ENCODE data around the gene TOX3. TPM values are rescaled to one million over a fixed set of nuclear protein-coding genes. Genes with fewer than 3 reads are reported as not detected.

Gene TOX3
- total RNA-seq, 2 donors from 2014 or later, result 50.5 to 53.0 TPM

GRCh38 chr16:52440248-52440647 is 106.7 kb downstream of the TOX3 start:
- TF ChIP-seq, protein P1, sequence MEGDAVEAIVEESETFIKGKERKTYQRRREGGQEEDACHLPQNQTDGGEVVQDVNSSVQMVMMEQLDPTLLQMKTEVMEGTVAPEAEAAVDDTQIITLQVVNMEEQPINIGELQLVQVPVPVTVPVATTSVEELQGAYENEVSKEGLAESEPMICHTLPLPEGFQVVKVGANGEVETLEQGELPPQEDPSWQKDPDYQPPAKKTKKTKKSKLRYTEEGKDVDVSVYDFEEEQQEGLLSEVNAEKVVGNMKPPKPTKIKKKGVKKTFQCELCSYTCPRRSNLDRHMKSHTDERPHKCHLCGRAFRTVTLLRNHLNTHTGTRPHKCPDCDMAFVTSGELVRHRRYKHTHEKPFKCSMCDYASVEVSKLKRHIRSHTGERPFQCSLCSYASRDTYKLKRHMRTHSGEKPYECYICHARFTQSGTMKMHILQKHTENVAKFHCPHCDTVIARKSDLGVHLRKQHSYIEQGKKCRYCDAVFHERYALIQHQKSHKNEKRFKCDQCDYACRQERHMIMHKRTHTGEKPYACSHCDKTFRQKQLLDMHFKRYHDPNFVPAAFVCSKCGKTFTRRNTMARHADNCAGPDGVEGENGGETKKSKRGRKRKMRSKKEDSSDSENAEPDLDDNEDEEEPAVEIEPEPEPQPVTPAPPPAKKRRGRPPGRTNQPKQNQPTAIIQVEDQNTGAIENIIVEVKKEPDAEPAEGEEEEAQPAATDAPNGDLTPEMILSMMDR (IDR thresholded peaks at IDR 0.05), result no peak
- no peaks in the 10 kb centered on the region for H3K36me3 ChIP-seq
- intact Hi-C loops (cut with DNase I), result no loop called here

DNA sequence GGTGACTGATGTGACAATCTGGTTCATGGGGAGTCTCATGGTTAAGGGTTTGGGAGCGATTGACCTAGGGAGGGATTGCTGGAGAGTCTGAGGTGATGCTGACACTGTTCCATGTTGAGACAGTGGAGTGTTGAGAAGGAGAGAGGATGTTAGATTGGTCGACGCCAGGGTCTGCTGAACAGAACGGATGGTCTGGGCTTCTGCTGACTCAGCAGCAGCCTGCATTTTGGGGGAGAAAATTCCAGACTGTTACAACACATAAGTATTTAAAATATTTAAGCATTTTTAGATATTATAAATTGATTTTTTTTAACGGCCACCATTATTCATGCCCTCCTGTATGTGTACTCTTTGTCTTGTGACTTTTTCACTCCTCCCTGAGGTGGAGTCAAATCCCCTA is 107.2 kb downstream of the TOX3 start:
- intact Hi-C loops (cut with DNase I), result no loop called here
- no peaks in the 10 kb centered on the region for H3K9me3 ChIP-seq

More at GRCh38 chr16:52440248-52440647, 106.7 kb downstream of the TOX3 start:
- Histone ChIP-seq H3K27ac (no peak overlapping the region), H3K9me3 (no peaks in the 10 kb centered on the region), H3K9ac (ENCODE audit: low read depth in 2 of 2, low read length in 2 of 2) (no peak overlapping the region), H3K4me1 (no peaks in the 10 kb centered on the region), H3K4me3 (no peak overlapping the region), H3K27me3 (no peaks in the 10 kb centered on the region)
- DNase-seq, result no peak

DNA sequence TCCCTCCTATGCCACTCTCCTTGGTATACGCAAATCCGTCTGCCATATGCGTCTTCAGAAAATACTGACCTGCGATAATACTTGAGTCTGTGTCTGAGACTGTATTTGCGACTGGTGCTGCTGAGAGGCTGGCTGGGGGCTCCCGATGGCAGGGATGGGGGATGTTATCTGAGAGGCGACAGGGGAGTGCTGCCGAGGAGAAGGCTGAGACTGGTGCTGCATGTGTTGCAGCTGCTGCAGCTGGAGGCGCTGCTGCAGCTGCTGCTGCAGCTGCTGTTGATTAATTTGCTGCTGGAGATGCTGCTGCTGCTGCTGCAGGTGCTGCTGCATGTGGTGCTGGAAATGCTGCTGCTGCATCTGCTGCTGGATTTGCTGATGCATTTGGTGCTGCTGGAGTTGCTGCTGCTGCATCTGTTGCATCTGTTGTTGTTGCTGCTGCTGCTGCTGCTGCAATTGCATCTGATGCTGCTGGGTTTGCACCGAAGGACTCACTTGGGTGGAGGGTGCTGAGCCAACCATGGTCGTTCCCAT is 107.7 kb downstream of the TOX3 start:
- Histone ChIP-seq H3K27me3 (no peaks in the 10 kb centered on the region), H3K9me3 (no peaks in the 10 kb centered on the region), H3K4me1 (no peaks in the 10 kb centered on the region), H3K9ac (ENCODE audit: low read depth in 2 of 2, low read length in 2 of 2) (no peak overlapping the region), H3K36me3 (no peaks in the 10 kb centered on the region), H3K4me3 (no peak overlapping the region), H3K27ac (no peak overlapping the region)
- no peak for DNase-seq
- intact Hi-C loops (cut with DNase I), result no loop called here
- TF ChIP-seq, protein P1 (IDR thresholded peaks at IDR 0.05), result no peak

More for the DNA sequence above, 107.2 kb downstream of the TOX3 start:
- Histone ChIP-seq H3K27me3 (no peaks in the 10 kb centered on the region), H3K4me1 (no peaks in the 10 kb centered on the region), H3K27ac (no peak overlapping the region), H3K36me3 (no peaks in the 10 kb centered on the region), H3K4me3 (no peak overlapping the region), H3K9ac (ENCODE audit: low read depth in 2 of 2, low read length in 2 of 2) (no peak overlapping the region)
- DNase-seq, result no peak
- TF ChIP-seq, protein P1 (IDR thresholded peaks at IDR 0.05), result no peak

DNA sequence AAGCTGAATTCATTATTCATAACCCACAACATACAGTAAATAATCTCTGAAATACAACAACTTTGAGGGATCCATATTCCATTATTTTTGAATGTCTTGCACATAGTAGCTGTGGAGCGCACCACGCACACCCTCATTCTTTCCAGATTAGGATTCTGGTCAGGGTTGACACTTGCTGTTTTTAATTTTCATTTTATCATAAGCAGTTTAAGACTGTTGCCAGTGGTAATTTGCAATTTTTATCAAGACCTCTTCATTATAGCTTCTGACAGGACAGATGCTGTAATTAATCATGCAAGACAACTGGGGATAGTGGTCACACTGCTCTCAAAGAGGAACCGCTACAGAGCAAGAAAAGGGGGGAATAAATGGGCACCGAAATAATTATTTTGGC is 109.7 kb downstream of the TOX3 start:
- H3K9ac ChIP-seq (ENCODE audit: low read depth in 2 of 2, low read length in 2 of 2), result no peak overlapping the region
- no peak overlapping the region for H3K27ac ChIP-seq
- H3K4me3 ChIP-seq, result no peak overlapping the region
- no peaks in the 10 kb centered on the region for H3K9me3 ChIP-seq
- H3K4me1 ChIP-seq, result no peaks in the 10 kb centered on the region
- no peak for DNase-seq
- intact Hi-C loops (cut with DNase I), result no loop called here
- H3K27me3 ChIP-seq, result no peaks in the 10 kb centered on the region
- TF ChIP-seq, protein P1 (IDR thresholded peaks at IDR 0.05), result no peak
- H3K36me3 ChIP-seq, result no peaks in the 10 kb centered on the region

DNA sequence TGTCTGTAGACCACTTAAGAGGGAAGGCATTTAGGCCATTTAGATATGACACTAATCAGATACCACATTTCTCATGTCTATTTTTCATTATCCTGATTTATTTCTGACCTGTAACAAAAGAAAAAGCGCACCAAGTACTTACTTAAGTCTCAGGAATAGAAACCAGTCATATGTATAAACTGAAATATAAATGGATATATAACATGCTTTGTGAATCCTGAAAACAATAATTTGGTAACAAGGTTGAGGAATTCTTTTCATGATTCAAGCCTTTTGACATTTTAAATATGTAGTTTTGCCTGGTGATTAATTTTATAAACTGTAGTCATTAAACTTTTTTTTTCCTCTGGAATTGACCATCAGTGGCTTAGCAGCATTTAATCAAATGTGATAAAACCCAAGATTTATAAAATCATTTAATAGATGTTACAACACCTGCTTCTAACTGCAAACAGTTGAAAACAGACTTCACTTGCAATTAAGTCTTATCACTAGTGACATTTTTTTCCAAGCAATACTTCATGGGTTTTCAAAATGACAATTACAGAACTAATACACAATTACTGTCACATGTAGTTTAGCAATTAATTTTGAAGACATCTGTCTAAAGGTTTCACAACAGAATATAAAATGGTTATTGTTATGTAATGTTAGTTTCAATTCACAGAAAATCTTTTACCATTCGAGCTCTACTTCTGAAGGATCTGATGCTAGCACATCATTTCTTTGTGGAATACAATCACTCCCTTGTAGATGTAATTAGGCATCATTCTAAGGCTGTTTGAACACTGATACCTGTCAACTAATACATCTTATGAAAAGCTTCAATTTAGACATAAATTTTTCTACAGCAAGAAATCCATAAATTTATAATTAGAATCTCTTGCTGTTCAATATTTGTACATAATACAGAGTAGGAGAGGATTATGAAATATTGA is 110.3 kb downstream of the TOX3 start:
- TF ChIP-seq, protein P1 (IDR thresholded peaks at IDR 0.05), result no peak
- H3K9ac ChIP-seq (ENCODE audit: low read depth in 2 of 2, low read length in 2 of 2), result no peak overlapping the region
- no peaks in the 10 kb centered on the region for H3K27me3 ChIP-seq
- H3K9me3 ChIP-seq, result no peaks in the 10 kb centered on the region
- no peak for DNase-seq
- H3K27ac ChIP-seq, result no peak overlapping the region
- no peaks in the 10 kb centered on the region for H3K36me3 ChIP-seq
- H3K4me1 ChIP-seq, result no peaks in the 10 kb centered on the region
- H3K4me3 ChIP-seq, result no peak overlapping the region
- intact Hi-C loops (cut with DNase I), result no loop called here

All from colonic mucosa (tissue), 4 donors.